Stomach (tissue), 9 donors: ENCODE measurements around the gene TSHZ2. TPM values are rescaled to one million over a fixed set of nuclear protein-coding genes. Genes with fewer than 3 reads are reported as not detected.
A peak's percentile ranks its signal among the peaks of the same experiment; 100 is the strongest.

Experiments
- DNase-seq, 2 donors: peaks; one replicate each; pipeline versions ENCODE4 v3.0.0 to v3.0.0-alpha.2; 2013 to 2019
- H3K27ac ChIP-seq, 5 donors: fragments of 200-600 bp in 4 of 5; sonication (generic) in 4 of 5; one replicate each; pipeline ENCODE4 v1.5.1; 2013 to 2019; ENCODE audit warnings: mild to moderate bottlenecking in 1 of 5, moderate library complexity in 1 of 5
- H3K27me3 ChIP-seq, 3 donors: fragments of 200-600 bp; sonication (generic); one replicate each; pipeline ENCODE4 v1.5.1; 2017 to 2019; ENCODE audit warnings: mixed run types in 1 of 3
- H3K36me3 ChIP-seq, 4 donors: fragments of 200-600 bp; sonication (generic); 1 replicate in 3 of 4; 2 replicates in 1 of 4; pipeline ENCODE4 v1.5.1; 2016 to 2019
- H3K4me1 ChIP-seq, 4 donors: fragments of 200-600 bp; sonication (generic); one replicate each; pipeline ENCODE4 v1.5.1; 2016 to 2019
- H3K4me3 ChIP-seq, 4 donors: fragments of 200-600 bp; sonication (generic) in 3 of 4; one replicate each; pipeline ENCODE4 v1.5.1; 2016 to 2019; ENCODE audit warnings: mild to moderate bottlenecking in 1 of 4
- H3K9me3 ChIP-seq, 4 donors: fragments of 200-600 bp; sonication (generic); one replicate each; pipeline ENCODE4 v1.5.1; 2016 to 2019
- EP300 ChIP-seq: sonication (generic); formaldehyde crosslinking; IDR thresholded peaks from one replicate; pipeline ENCODE4 v1.6.1; 2017; ENCODE audit warnings: antibody characterized with exemption
- POLR2A ChIP-seq, 4 donors: fragments of 450-650 bp; IDR thresholded peaks; one replicate each; pipeline ENCODE4 v1.6.1; 2016; ENCODE audit warnings: antibody characterized with exemption in 4 of 4, control low read depth in 2 of 4, mild to moderate bottlenecking in 1 of 4, moderate library complexity in 1 of 4
- POLR2AphosphoS5 ChIP-seq, 3 donors: sonication (generic); formaldehyde crosslinking; IDR thresholded peaks; one replicate each; pipeline ENCODE4 v1.6.1; 2016; ENCODE audit warnings: antibody characterized with exemption in 3 of 3
- WGBS, 5 donors: extraction: QIAGEN DNeasy Blood & Tissue Kit in 3 of 5; methylation state at CpG; one replicate each; pipeline versions ENCODE4 v1.1.5 to v1.1.7; 2013 to 2018; 5-methylcytosine and 5-hydroxymethylcytosine counted together
- intact Hi-C: fragments of 100-400 bp; cut with DNase I; formaldehyde crosslinking; loops from one replicate; pipeline ENCODE4 v1.15.1; 2023; ENCODE audit warnings: low total_unique reads
- polyA plus RNA-seq, 3 donors: library from polyadenylated mRNA; stranded (reverse); fragments of 200-250 nt; gene quantifications; one replicate each; pipeline ENCODE4 v1.2.3, GENCODE V29; 2013
- total RNA-seq, 5 donors: library from RNA; depleted of rRNA; stranded (reverse); fragments of >200 nt; gene quantifications; one replicate each; pipeline versions ENCODE4 v1.1.0 to v1.2.3, GENCODE V29; 2014 to 2016
- TF ChIP-seq, protein P1 (sequence below), 7 experiments: fragments of 450-650 bp in 4 of 7; fragments of 200-600 bp in 3 of 7; sonication (generic) in 3 of 7; IDR thresholded peaks; one replicate each; pipeline ENCODE4 v1.5.1; 2016 to 2019; ENCODE audit warnings: antibody characterized with exemption in 7 of 7, control low read depth in 2 of 7, mild to moderate bottlenecking in 1 of 7
- donor health status: healthy with polysubstance abuse.
- donor health status: Bipolar disorder and iron deficiency.
- donor health status: healthy.

TSHZ2 gene
- total and polyA plus RNA-seq, 8 donors, result 2.9 to 20.5 (median 5.8) TPM

- Histone ChIP-seq H3K36me3 (no peaks in the 10 kb centered on the region), H3K4me1 (no peaks in the 10 kb centered on the region), H3K4me3 (no peak overlapping the region), H3K27ac (no peak overlapping the region), H3K9me3 (no peaks in the 10 kb centered on the region), H3K27me3 (no peaks in the 10 kb centered on the region)
- intact Hi-C loops, result no loop called here
- TF ChIP-seq, protein P1, sequence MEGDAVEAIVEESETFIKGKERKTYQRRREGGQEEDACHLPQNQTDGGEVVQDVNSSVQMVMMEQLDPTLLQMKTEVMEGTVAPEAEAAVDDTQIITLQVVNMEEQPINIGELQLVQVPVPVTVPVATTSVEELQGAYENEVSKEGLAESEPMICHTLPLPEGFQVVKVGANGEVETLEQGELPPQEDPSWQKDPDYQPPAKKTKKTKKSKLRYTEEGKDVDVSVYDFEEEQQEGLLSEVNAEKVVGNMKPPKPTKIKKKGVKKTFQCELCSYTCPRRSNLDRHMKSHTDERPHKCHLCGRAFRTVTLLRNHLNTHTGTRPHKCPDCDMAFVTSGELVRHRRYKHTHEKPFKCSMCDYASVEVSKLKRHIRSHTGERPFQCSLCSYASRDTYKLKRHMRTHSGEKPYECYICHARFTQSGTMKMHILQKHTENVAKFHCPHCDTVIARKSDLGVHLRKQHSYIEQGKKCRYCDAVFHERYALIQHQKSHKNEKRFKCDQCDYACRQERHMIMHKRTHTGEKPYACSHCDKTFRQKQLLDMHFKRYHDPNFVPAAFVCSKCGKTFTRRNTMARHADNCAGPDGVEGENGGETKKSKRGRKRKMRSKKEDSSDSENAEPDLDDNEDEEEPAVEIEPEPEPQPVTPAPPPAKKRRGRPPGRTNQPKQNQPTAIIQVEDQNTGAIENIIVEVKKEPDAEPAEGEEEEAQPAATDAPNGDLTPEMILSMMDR (IDR thresholded peaks at IDR 0.05), result no peak
- peak in 1 of 3 donors; percentile 18 for TF ChIP-seq POLR2AphosphoS5 (IDR thresholded peaks at IDR 0.05)
- no peak for TF ChIP-seq POLR2A (IDR thresholded peaks at IDR 0.05)
- TF ChIP-seq EP300, result no peak
- 53 to 61% (median 56%) methylated on average over 8 of the region's 8 CpGs for WGBS, 5 donors
- DNase-seq, result peak in 1 of 2 donors; percentile 14
Observed at GRCh38 chr20:52923123-52923937, 48.8 kb upstream of the TSHZ2 start.

- no peaks in the 10 kb centered on the region for H3K4me1 ChIP-seq
- TF ChIP-seq POLR2AphosphoS5 (IDR thresholded peaks at IDR 0.05) (no peak), EP300 (no peak), POLR2A (IDR thresholded peaks at IDR 0.05) (no peak)
- TF ChIP-seq, protein P1 (IDR thresholded peaks at IDR 0.05), result no peak
- no peaks in the 10 kb centered on the region for H3K9me3 ChIP-seq
- 67 to 85% (median 74%) methylated on average over 9 of the region's 9 CpGs for WGBS, 5 donors
- no peaks in the 10 kb centered on the region for H3K36me3 ChIP-seq
- no peak overlapping the region for H3K27ac ChIP-seq
- H3K27me3 ChIP-seq, result no peaks in the 10 kb centered on the region
- DNase-seq, result no peak
- no peak overlapping the region for H3K4me3 ChIP-seq
- intact Hi-C loops, result no loop called here
Observed at GRCh38 chr20:52924411-52925271, 47.5 kb upstream of the TSHZ2 start.

GRCh38 chr20:52926505-52926904, 45.7 kb upstream of the TSHZ2 start:
- H3K27me3 ChIP-seq, result no peaks in the 10 kb centered on the region
- H3K4me3 ChIP-seq, result no peak overlapping the region
- no peaks in the 10 kb centered on the region for H3K36me3 ChIP-seq
- H3K27ac ChIP-seq, result no peak overlapping the region
- no peak for TF ChIP-seq POLR2AphosphoS5 (IDR thresholded peaks at IDR 0.05)
- no peak for TF ChIP-seq EP300
- TF ChIP-seq POLR2A (IDR thresholded peaks at IDR 0.05), result no peak
- TF ChIP-seq, protein P1 (IDR thresholded peaks at IDR 0.05), result no peak
- H3K4me1 ChIP-seq, result no peaks in the 10 kb centered on the region
- no peak for DNase-seq
- H3K9me3 ChIP-seq, result no peaks in the 10 kb centered on the region
- intact Hi-C loops, result no loop called here
- 48 to 67% (median 61%) methylated on average over 1 of the region's 1 CpG for WGBS, 5 donors

DNA sequence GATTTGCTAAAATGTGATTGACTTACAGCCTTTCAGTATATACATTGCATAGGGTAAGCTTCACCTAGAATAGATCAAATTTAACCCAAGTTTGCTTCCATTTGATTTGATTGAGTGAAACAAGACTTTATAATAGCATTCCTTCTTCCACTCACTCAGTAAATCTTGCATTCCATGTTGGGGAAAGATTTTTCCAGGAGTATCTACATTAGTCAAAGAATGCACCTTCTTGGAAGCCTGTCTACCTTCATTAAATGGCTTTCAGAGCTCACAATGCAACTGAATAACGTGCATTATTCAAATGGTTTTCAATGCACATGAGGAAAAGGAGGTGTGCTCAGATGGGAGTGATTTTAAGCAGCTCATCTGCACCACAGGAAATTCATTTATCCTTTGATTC, 38.3 kb upstream of the TSHZ2 start:
- no peaks in the 10 kb centered on the region for H3K36me3 ChIP-seq
- intact Hi-C loops, result no loop called here
- no peak for TF ChIP-seq EP300
- H3K9me3 ChIP-seq, result no peaks in the 10 kb centered on the region
- no peaks in the 10 kb centered on the region for H3K27me3 ChIP-seq
- no peak for DNase-seq
- H3K4me1 ChIP-seq, result no peaks in the 10 kb centered on the region
- WGBS, 5 donors, result 35 to 68% (median 52%) methylated on average over 1 of the region's 1 CpG
- no peak overlapping the region for H3K4me3 ChIP-seq
- H3K27ac ChIP-seq, result no peak overlapping the region
